Right ventricle myocardium inferior (tissue), 1 donor: ENCODE results near the gene EPB41L4B. TPM values are rescaled to one million over a fixed set of nuclear protein-coding genes. Genes with fewer than 3 reads are reported as not detected.

ENCODE experiments used
- ATAC-seq: fragments of 200-7000 bp; cut with Tn5 transposase; one replicate; pipeline ENCODE4 v1.9.1; 2020; ENCODE audit warnings: mild to moderate bottlenecking, moderate library complexity
- DNase-seq: peaks from one replicate; pipeline ENCODE4 v3.0.0; 2021; ENCODE audit errors: missing footprints
- intact Hi-C: fragments of 100-400 bp; cut with DNase I; formaldehyde crosslinking; loops from one replicate; pipeline ENCODE4 v1.11.0; 2022
- total RNA-seq: library from RNA; stranded (reverse); fragmentation: NEBNext Ultra II Directional; extraction: Animal tissue kit (Norgen Biotek cat#: 25700); gene quantifications from one replicate; pipeline ENCODE4 v1.2.1, GENCODE V29; 2021
- donor health status: DM: no; HTN: yes; CAD: no; lungs with severe emphysema.

The EPB41L4B gene
- total RNA-seq, 1 donor from 2014 or later, result 8.1 TPM

DNA sequence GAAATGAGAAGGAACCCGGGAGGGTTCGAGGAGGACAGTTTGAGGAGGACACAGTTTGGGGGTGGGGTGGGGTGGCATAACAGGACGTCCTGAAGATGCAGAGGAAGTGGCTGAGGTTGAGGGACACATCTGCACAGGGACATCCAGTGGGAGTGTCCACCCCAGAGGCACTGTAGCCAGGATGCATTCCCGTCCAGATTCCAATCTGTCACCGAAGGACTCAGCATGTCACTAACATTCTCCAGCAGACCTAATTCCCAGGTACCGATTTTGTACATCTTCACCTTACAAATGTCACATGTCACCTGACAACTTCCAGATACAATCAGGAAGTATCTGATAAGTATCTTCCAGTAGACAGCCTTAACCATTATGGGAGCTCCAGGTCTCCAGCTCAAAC is 42.6 kb downstream of the EPB41L4B start:
- ATAC-seq, result no peak
- no peak for DNase-seq
- intact Hi-C loops, result loop anchor here (2.0 kb wide), 1 partner anchor 37 kb away; no protein-coding TSS in a partner anchor

DNA sequence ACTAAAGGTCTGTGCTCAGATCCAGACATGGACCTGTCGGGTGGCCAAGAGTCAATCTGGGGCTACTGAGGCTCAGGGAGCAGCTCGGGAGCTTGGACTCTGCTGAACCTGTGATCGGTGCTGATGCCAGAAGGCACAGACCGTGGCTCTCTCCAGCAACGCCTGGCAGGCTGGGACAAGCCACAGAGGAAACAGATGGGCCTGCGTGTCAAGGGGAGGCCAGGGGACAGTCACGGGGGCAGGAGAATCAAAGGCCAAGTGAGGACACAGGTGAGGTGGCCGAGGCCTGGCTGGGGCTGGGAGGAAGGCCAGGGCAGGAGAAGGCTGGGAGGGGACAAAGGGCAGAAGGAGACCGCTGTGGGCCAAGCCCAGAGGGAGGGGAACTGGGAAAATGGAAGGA is 43.4 kb downstream of the EPB41L4B start:
- ATAC-seq (peak; percentile 51), DNase-seq (no peak)
- intact Hi-C loops, result no loop called here

DNA sequence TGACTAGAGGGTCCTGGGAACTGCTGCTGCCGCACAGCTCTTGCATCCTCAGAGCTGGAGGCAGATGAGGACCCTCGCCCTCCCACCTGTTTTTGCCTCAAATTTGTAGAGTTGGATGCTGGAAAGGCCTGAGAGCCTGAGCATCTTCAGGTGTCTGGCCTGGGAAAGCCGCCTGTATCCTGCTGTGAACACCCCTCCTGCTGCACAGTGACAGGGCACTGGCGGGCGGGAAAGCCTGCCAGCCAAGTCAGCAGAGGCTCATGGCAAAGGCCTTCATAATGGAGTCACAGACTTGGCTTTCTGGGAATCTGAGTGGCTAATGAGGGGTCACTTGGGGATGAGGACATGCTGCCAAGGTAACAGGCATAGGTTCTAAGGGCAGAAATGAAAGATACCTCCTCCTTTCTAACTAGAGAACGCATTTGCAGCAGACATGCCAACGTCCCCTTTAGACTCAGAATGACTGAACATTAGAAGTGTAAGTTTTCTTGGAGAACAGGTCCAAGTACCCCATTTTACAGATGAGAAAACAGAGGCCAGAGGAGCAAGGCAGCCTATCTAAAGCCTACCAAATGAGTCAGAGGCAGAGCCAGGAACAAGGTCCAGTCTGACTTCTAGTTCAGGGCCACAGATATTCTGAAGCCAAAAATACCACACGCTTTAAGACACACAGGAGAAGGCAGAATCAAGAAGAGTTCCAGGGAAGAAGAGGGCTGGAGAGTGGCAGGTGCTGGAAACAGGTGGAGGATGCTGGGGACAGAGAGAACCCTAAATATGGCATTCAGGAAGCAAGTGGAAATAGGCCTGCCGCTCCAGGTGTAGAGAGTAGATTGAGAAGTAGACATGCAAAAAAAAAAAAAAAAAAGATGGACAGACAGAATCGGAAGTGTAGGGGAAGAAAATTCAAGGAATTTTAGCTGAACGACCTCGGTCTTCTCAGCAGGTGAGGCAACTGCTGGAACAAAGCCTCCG is 44.1 kb downstream of the EPB41L4B start:
- intact Hi-C loops, result no loop called here
- no peak for ATAC-seq
- DNase-seq, result no peak

DNA sequence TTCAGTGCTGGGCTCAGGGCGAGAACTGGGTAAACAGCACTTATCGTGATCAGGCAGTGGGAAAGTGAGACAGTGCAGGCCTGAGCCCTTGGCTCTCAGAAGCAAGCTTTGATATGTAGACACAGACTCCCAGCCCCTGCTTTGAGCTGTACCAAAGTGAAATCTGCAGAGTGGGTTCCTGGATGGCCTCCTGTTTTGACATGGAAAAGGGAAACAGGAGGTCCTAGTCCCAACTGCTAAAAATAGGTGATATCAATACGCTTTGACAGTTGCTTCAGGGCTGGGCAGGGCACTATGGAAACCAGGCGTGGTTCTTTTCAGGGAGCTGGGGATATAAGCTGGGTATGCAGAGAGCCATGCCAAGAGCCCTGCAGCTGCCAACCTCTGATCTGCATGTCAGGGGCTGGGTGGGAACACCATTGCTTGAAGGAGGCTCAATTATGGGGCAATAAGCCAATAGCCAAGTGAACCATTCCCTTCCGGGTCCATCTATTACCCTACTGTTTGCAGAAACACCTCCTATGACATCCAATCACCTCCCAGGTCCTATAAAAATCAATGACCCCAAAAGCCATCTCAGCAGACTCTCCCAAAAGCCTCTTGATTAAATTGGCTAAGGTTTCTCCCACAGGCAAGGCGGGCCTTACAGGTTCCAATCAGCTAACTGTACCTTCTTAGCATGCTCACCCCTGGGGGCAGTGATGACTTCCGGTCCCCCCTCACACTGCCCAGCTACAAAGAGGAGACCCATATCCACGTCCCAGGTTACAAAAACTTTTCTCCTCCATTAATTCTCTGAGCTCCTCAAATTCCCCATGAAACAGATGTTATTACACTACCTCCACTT is 45.8 kb downstream of the EPB41L4B start:
- DNase-seq (no peak), ATAC-seq (peak; percentile 45)
- intact Hi-C loops, result no loop called here

DNA sequence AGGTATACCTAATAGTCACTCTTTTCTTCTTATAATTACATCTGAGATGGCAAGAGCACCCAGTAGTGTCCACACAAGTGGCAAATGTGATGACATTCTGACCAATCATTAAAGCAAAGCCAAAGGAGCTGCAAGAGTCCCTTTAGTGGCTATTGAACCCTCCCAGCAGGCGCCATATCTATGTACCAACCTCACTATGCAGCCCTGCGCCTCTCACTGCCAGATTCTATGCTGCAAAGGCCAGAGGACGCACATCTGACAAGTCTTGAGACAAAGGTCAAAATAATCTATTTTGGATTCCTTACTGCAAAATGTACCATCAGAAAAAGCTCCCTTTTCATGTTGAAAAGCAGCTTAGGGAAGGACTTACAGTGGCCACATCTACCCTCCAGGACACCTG is 47.0 kb downstream of the EPB41L4B start:
- intact Hi-C loops, result no loop called here
- DNase-seq (no peak), ATAC-seq (no peak)

DNA sequence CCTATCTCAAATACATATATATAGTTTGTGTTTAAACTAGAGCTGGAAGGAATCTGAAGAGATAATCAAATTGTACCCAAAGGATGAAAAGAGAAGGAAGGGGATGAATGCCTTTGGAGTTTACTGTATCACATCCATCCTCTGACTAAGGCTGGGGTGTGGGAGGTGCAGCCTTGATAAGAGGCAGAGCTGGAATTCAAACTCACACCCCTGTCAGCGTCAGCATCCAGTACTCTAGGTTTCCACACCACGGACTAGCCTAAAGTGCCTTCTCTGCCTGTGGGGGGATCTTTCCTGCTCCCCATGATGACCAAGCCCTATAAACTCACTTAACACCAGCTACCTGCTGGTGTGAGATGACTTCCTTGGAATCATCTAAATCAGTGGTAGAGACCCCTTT is 48.1 kb downstream of the EPB41L4B start:
- DNase-seq (no peak), ATAC-seq (no peak)
- intact Hi-C loops, result no loop called here

DNA sequence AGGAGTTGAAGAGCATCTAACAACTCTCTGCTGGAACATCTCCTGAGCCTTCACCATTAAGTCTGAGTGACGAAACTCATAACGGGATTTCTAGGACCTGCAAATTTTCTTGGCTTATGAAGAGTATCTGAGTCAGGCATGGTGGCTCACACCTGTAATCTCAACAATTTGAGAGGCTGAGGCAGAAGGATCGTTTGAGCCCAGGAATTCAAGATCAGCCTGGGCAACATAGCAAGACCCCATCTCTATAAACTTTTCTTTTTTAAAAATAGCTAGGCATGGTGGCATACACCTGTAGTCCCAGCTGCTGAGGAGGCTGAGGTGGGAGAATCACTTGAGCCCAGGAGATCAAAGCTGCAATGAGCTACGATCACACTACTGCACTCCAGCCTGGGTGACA is 48.8 kb downstream of the EPB41L4B start:
- intact Hi-C loops, result no loop called here

DNA sequence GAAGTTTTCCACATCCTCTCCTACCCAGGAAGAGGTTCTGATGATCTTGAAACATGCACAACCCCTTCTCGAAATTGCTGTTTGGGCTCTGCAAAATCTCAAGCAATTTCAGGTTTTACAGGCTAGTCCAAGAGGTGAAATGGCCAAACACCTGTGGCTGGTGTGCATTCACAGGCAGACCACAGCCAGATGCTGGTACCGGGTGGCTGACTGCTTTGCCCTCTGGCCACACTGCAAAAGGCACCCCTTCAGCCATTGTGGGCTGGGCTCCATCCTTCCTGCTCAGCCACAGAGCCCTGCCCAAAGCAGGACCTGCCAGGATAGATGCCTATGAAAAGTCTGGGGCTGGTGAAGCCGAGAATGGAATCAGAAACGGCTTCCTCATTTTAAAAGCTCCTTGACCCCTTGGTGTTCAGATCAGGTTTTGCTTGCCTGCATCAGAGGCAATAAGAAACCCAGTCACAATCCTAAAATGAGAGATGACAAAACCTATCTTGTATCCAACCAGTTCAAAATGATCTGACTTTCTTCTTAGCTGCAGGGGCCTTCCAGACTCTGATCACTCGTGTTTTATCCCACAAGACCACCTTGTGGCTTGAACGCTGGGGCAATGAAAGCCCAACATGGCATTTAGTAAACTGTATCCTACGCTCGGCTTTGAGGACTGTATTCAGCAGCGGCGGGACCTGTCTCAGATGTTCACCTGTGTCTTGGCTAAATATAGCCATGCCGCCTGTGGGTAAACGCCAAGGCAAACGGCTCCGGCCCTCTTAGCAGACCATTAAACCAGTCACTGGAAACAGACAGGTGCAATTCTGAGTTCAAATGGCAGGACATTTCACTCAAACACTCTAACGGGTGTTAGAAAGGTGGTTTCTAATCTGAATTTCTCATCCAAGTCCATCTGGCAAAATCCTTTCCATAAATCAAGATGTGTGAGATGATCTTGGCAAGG is 49.6 kb downstream of the EPB41L4B start:
- ATAC-seq (no peak), DNase-seq (no peak)

More for the DNA sequence above, 48.8 kb downstream of the EPB41L4B start:
- DNase-seq, result no peak
- no peak for ATAC-seq

DNA sequence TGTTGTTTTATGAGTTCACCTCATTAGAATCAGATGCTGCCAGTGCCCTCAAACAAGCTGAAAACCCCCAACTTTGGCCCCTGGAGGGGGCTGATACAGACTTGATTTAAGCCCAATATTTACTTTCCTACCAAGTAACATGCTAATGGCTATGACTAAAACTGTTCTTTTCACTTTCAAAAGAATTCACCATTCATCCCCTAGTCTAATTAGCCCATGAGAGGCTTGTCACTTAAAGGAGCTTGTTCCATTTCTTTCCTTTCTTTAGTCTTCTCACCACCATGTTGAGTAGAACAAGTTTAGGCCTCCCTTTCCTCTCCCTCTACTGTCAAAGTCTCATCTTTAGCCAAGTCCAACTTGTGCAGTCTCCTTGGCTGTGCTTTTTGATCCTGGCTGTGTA is 50.4 kb downstream of the EPB41L4B start:
- no peak for DNase-seq
- no peak for ATAC-seq
- intact Hi-C loops, result no loop called here

More for the DNA sequence above, 49.6 kb downstream of the EPB41L4B start:
- intact Hi-C loops, result no loop called here

DNA sequence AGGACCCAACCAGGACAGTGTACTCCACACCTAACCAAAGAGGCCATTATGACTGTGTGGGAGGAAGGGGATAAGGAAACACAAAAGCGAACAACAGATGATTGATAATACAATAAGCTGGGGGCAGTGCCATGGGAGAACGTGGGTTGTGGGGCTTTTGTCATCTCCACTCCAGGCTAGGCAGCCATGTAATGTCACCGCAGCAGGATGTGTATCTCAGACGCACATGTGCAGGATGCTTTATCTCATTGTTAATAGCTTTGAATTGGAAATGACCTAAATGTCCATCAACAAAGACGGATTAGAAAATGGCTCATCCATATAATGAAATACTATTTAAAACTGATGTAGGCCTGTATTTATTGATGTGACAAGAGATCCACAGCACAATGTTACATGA is 51.0 kb downstream of the EPB41L4B start:
- ATAC-seq (no peak), DNase-seq (no peak)
- intact Hi-C loops, result no loop called here

DNA sequence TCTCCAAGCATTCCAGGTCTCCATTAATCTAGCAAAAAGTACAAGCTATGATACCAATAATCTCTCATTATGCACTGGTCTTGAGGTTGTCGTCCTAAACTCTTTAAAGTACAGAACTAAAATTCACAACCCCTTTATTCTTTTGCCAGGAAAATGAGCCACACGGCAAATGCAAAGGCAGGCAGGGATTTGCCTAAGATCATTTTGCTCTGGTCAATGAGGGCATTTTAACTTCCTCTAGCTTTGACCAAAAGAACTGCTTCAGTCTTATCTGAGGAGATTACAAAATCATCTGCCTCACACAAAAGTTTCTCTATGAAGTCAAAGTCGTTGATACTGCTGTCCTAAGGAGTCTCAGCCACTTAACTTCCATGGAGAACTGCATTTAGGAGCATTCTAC is 51.8 kb downstream of the EPB41L4B start:
- intact Hi-C loops, result no loop called here
- ATAC-seq (no peak), DNase-seq (no peak)

DNA sequence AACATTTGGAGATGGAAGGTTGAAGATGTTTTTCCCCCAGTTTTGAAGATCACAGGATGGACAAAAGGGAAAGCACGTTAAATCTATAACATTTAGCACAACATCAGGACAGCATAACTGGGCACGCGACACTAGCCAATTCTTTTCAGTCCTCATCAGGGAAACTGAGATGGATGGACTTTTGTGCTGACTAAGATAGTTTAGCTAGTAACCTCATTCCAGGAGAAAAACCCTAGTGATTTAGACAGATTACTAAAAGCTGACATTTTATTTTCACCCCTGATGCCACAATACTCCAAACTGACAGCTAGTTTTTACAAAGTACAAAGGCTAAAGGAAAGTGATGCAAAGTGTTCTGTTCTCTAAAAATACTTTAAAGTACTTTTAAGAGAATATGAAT is 53.3 kb downstream of the EPB41L4B start:
- no peak for ATAC-seq
- intact Hi-C loops, result no loop called here
- DNase-seq, result no peak

DNA sequence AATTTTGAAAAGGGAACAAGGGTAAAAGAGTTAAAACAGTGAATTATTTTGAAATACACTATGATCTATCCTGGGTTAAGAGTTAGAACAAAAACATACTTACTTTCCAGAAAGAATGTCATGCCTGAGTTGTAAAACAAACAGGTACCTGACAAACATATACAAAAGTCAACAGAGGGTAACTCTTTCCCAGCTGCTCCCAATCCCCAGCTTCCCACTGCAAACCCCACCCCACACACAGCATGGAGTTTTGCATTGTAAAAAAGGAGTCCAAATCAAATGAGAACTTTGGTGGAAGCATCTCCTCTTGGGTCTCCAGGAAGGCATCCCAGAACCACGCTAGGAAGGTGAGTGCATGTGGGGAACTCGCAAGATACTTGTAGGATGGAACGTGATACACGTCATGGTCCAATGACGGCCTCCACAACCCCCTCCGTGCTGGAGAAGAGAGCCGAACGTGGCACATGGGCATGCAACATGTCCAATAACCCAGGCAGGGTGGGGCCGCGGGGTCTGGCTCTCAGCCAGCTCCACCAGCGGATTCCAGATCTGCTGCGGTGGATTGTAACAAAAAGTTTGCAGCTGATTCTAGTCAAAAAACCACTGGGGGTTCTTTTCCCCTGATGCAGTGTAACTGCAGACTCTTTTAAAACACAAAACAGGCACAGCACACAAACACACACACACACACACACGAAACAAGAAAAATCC is 55.8 kb downstream of the EPB41L4B start:
- intact Hi-C loops, result no loop called here
- ATAC-seq (no peak), DNase-seq (no peak)

DNA sequence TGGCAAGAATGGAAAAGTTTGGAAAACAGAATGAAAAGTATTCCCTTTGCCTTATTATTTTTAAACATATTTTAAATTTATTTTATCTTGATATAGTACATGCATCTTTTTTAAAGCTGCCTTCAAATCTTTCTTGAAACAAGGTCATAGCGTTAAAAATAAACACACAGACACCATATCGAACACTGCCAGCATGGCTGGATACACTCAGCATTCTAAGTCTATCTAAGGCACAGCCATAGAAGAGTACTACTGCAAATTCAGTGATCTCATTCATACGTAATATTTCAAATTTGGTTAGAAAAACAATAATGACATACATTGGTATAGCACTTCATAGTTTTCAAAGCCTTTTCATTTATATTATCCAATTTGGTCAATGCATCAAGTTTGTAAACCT is 57.5 kb downstream of the EPB41L4B start:
- no peak for DNase-seq
- intact Hi-C loops, result no loop called here
- no peak for ATAC-seq

DNA sequence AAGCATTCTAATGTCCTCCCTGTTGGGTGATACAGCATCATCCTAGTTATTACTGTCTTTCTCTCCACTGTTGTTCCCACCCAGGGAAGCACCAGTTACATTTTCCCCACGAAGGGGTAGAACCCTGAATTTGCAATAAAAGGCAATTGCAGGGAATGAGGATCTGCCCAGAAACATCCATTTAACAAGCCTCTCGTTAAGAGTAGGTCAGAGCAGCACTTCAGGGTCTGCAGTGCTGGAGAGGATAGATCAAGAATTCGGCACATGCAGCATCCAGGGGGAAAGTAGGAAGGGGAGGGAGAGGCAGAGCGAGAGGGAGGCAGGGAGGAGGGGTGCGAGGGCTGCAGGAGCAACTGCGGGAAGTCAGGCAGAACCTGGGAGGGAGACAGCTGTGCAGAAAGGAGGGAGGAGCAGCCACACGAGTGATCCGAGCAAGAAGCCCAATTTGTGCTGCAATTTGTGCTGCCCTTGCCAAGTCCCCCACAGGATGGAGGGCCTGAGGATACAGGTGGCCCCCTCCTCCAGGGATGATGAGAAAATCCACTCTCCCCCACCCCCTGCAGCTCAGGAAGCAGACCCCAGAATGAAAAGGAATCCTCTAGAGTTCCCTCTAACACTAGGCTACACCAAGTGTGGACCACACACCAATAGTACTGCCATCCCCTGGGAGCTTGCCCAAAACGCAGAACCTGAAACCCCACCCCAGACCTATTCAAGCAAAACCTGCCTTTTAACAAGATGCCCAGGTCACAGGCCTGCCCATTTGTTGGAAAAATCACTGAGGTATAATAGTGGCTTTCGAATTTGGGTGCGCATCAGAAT is 62.2 kb downstream of the EPB41L4B start:
- intact Hi-C loops, result no loop called here
- DNase-seq (no peak), ATAC-seq (no peak)

DNA sequence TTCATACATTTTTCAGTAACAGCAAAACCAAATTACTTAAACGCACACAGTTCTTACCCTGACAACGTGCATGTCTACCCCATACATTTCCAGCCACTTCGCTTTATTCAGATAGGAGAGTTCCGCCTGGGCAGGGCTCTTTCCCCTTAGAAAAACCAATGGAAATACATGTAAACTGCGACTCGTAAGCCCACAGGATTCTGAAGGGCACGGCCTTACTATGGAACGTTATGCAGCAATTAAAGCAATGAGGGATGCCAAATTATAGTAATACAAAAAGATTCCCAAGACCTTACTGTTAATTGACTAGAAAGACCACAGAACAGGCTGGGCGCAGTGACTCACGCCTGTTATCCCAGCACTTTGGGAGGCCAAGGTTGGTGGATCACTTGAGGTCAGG is 64.5 kb downstream of the EPB41L4B start:
- DNase-seq (no peak), ATAC-seq (no peak)
- intact Hi-C loops, result no loop called here

DNA sequence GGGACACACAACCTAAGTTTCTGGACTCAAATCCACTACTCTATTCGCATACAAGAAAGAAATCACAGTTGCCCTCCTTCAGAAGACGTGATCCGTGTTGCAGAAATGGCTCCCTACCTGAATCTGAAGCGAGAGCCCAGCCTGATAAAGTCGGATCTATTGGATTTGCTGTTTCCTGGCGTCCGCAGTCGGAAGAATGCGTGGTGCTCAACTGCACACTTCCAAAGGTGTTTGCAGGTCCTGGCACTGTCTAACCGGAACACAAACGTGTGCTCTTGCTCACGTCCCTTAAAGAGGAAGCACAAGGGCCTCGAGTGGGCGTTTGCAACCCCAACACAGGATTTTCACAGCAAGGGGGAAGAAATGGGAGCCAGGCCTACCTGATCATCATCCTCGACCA is 65.5 kb downstream of the EPB41L4B start:
- intact Hi-C loops, result no loop called here
- no peak for ATAC-seq
- DNase-seq, result no peak
